GM18517 (cell line): Measurements from ENCODE around the gene LRRC17.
"Not testable (repeated sequence)": the region's sequence is repeated elsewhere in the genome, so short reads cannot be mapped to it uniquely, and the experiment has no call there.

Experiments
- ATAC-seq: cut with Tn5 transposase; IDR thresholded peaks from one replicate; pipeline ENCODE4 v1.9.1; 2021; ENCODE audit warnings: mild to moderate bottlenecking, moderate library complexity; ENCODE audit not compliant: unreplicated experiment

The LRRC17 gene

GRCh38 chr7:102897211-102897631, 15.6 kb upstream of the LRRC17 start:
- ATAC-seq: no peak

GRCh38 chr7:102897856-102898531, 14.8 kb upstream of the LRRC17 start:
- ATAC-seq: no peak

GRCh38 chr7:102898532-102898859, 14.3 kb upstream of the LRRC17 start:
- ATAC-seq: no peak

GRCh38 chr7:102902052-102902451, 10.7 kb upstream of the LRRC17 start:
- ATAC-seq: not testable (repeated sequence)

GRCh38 chr7:102903576-102903975, 9.2 kb upstream of the LRRC17 start:
- ATAC-seq: not testable (repeated sequence)

GRCh38 chr7:102908676-102909075, 4.1 kb upstream of the LRRC17 start:
- ATAC-seq: no peak

- ATAC-seq: no peak
Measured at GRCh38 chr7:102913826-102914225, 1.0 kb downstream of the LRRC17 start.

- ATAC-seq: no peak
Measured at GRCh38 chr7:102914585-102914984, 1.8 kb downstream of the LRRC17 start.

GRCh38 chr7:102916426-102916825, 3.6 kb downstream of the LRRC17 start:
- ATAC-seq: no peak

GRCh38 chr7:102916881-102917280, 4.1 kb downstream of the LRRC17 start:
- no peak for ATAC-seq

GRCh38 chr7:102917436-102918353, 4.9 kb downstream of the LRRC17 start:
- ATAC-seq: no peak

- no peak for ATAC-seq
Measured at GRCh38 chr7:102918845-102919244, 6.0 kb downstream of the LRRC17 start.

GRCh38 chr7:102925976-102926782, 13.4 kb downstream of the LRRC17 start:
- no peak for ATAC-seq

- ATAC-seq: no peak
Measured at GRCh38 chr7:102926783-102927140, 14.0 kb downstream of the LRRC17 start.

GRCh38 chr7:102927312-102927933, 14.6 kb downstream of the LRRC17 start:
- no peak for ATAC-seq

GRCh38 chr7:102931757-102932156, 19.0 kb downstream of the LRRC17 start:
- ATAC-seq: no peak

GRCh38 chr7:102933763-102934162, 21.0 kb downstream of the LRRC17 start:
- no peak for ATAC-seq

- ATAC-seq: no peak
Measured at GRCh38 chr7:102934239-102934638, 21.4 kb downstream of the LRRC17 start.

- ATAC-seq: no peak
Measured at GRCh38 chr7:102934701-102935100, 21.9 kb downstream of the LRRC17 start.

- no peak for ATAC-seq
Measured at GRCh38 chr7:102935450-102936115, 22.8 kb downstream of the LRRC17 start.
